HG03135 (cell line): Measurements from ENCODE around the gene ORAI3.

Experiments
- ATAC-seq: cut with Tn5 transposase; IDR thresholded peaks from one replicate; pipeline ENCODE4 v1.9.1; 2021; ENCODE audit warnings: mild to moderate bottlenecking, moderate library complexity; ENCODE audit not compliant: unreplicated experiment

ORAI3 gene

DNA sequence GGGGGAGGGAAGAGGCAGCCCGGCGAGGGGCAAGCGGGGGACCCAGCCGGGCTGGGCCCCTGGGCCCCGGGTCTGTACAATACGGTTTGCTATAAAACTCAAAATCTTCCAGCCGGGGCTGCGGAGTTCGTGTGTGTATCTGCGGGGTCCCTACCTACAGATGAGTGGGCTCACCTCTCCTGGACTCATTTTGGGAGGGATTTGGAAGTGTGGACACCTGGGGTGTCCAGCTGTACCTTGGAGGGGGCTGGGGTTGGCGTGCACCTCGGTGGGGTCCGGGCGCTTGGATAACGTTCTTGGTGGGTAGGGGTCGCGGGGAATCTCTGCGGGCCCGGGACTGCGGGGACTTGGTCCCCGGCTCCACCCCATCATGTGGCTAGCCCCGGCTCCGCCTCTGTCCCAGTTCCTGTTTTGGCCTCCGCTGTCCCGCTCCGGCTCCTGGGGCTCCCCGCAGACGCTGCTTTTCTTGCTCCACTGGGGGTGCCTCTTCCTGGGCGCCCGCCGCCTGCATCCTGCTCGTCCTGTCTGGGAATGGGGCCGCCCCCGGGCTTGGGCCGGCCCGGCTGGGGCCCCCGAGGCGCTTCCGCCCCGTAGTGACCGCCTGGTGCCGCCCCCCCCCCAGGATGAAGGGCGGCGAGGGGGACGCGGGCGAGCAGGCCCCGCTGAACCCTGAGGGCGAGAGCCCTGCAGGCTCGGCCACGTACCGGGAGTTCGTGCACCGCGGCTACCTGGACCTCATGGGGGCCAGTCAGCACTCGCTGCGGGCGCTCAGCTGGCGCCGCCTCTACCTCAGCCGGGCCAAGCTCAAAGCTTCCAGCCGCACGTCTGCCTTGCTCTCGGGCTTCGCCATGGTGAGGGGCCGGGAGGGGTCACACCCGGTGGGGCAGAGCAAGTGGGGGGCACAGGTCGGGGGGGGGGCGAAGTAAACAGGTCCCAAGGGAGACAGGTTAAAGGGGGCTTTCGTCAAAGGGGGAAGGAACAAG, at the start of gene ORAI3:
ORAI3 (plus strand) TSS at position 402 of the 983 bp plus-strand sequence; CDS start at position 624, 222 bp downstream.
- peak; percentile 51 for ATAC-seq

DNA sequence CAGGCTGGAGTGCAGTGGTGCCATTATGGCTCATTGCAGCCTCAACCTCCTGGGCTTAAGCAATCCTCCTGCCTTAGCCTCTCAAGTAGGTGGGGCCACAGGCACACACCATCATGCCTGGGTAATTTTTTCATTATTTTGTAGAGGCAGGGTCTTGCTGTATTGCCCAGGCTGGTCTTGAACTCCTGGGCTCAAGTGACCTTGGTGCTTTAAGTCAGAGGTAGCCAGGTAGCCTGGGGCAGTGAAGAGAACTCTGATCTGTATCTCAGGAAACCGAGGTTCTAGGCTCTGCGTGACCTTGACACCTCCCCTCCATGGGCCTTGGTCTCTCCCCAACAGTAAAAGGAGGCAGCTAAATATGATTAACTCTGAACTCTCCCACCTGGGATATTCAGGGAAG, 49.1 kb upstream of the ORAI3 start:
- no peak for ATAC-seq

DNA sequence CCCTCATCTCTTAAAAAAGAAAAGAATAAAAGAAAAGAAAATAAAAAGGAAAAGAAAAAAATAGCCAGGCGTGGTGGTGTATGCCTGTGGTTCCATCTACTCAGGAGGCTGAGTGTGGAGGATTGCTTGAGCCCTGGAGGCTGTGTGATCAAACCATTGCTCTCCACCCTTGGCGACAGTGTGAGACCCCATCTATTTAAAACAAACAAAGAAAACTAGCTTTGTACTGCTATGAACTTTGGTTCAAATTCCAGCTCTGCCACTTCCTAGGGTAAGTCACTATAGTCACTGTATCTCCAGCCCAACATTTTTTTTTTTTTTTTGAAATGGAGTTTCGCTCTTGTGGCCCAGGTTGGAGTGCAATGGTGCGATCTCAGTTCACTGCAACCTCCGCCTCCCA, 48.3 kb upstream of the ORAI3 start:
- ATAC-seq = no peak

DNA sequence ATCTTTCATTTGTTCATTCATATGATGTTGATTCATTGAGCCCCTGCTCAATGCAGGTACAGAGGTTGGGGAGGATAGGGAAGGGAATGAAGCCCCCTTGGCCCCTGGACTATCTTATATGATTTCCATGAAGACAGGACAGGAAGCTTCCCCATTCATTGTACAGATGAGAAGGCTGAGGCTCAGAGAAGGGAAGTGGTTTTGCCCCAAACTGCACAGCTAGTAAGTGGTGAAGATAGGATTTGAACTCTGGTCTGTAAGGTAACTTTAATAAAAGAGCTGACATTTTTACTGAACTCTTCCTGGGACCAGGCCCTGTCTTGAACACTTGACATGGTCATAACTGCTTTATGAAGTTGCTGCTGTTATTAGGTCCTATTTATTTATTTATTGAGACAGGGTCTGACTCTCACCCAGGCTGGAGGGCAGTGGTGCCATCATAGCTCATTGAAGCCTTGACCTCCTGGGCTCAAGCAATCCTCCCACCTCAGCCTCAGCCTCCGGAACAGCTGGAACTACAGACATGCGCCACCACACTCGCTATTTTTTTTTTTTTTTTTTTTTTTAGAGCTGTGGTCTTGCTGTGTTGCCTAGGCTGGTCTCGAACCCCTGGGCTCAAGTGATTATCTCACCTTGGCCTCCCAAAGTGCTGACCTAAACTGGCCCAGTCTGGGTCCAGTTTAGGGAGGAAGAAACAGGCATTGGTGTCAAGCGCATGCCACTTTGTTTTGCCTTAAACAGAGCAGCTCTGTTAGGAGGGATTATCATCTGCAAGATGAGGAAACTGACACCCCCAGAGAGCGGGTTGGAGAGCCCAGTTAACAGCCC, 47.5 kb upstream of the ORAI3 start:
- no peak for ATAC-seq

DNA sequence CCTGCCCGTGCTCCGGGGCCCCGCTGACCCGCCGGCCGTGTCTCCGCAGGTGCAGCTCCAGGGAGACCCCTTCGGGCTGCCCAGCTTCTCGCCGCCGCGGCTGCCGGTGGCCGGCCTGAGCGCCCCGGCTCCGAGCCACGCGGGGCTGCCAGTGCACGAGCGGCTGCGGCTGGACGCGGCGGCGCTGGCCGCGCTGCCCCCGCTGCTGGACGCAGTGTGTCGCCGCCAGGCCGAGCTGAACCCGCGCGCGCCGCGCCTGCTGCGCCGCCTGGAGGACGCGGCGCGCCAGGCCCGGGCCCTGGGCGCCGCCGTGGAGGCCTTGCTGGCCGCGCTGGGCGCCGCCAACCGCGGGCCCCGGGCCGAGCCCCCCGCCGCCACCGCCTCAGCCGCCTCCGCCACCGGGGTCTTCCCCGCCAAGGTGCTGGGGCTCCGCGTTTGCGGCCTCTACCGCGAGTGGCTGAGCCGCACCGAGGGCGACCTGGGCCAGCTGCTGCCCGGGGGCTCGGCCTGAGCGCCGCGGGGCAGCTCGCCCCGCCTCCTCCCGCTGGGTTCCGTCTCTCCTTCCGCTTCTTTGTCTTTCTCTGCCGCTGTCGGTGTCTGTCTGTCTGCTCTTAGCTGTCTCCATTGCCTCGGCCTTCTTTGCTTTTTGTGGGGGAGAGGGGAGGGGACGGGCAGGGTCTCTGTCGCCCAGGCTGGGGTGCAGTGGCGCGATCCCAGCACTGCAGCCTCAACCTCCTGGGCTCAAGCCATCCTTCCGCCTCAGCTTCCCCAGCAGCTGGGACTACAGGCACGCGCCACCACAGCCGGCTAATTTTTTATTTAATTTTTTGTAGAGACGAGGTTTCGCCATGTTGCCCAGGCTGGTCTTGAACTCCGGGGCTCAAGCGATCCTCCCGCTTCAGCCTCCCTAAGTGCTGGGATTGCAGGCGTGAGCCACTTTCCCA, 46.6 kb upstream of the ORAI3 start:
- no peak for ATAC-seq

DNA sequence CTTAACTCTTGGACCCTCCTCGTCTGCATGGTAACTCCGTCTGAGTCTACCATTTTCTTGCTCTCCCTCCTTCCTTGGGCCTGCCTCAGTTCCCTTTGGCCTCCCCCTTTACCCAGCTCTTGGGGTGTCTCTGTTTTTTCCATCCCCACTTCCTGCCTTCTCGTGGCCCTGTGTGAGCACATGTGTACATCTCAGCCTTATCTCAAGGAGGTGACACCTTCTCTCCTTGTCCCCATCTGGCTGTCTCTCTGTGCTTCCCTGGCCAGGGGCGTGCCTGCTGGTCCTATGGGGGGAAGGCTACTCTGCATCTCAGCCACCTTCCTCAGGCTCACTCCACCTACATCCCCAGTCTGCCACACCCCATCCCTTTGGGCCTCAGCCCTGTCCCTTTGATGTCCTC, 45.9 kb upstream of the ORAI3 start:
- no peak for ATAC-seq

DNA sequence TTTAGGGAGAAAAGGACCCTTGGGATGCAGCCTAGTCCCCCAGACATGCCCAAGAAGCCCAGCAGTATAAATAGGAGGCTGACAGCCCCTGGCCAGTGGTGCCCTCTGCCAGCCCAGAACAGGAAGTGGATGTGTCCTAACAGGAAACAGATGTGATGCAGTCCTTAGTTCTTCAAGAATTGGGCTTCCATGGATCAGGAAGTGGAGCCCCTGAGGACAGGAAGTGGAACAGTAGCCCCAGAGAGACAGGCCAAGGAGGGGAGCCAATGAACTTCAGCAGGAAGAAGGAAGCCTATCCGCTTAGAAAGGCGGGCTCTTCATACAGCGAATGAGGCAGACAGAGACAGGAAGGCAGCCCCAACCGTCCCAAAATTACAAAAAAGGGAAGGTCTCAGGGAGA, 45.3 kb upstream of the ORAI3 start:
- no peak for ATAC-seq

DNA sequence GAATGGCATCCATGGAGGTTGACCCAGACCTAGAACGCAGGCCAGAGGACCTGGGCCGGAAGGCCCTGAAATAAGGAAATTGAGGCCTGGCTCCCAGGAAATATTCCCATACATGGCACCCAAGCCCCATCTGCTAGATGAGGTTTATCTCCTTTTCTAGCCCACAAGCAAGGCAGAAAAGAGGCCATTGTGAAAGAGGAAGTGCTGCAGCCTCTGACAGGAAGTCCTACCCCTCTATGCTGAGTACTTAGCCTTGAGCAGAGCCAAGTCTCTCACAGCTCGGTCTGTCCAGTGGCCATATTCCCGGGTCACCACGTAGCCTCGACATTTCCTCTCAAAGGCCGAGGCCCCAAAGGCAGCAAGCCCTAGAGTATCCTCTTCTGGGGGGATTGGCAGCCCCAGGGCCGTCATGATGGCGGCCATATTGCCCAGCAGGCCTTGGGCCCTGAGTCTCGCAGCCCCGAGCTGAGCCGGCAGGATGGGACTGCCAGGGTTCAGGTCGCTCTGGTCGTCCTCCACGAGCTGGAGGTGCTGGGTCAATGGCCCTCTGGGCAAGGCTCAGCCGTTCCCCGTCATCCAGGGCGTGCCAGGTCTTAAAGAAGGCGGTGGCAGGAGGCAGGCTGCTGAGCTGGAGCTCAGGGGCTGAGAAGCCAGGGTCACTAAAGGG, 44.6 kb upstream of the ORAI3 start:
- ATAC-seq = no peak

DNA sequence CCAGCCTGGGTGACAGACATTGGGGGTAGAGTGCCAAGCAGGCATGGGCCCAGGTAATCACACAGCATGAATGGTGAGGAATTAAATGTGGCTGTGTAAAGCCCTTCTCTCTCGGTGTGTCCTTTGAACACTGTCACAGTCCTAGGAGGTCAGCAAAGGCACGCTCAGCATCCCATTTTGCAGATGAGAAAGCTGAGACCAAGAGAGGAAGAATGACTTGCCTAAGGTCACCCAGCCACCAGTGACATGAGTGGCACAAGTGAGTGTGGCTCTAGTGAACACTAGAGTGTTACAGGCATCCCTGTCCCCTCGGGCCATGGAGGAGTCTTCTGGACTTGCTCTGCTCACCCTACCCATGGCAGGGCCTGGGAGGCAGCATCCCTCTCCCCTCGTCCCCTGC, 41.8 kb upstream of the ORAI3 start:
- no peak for ATAC-seq

DNA sequence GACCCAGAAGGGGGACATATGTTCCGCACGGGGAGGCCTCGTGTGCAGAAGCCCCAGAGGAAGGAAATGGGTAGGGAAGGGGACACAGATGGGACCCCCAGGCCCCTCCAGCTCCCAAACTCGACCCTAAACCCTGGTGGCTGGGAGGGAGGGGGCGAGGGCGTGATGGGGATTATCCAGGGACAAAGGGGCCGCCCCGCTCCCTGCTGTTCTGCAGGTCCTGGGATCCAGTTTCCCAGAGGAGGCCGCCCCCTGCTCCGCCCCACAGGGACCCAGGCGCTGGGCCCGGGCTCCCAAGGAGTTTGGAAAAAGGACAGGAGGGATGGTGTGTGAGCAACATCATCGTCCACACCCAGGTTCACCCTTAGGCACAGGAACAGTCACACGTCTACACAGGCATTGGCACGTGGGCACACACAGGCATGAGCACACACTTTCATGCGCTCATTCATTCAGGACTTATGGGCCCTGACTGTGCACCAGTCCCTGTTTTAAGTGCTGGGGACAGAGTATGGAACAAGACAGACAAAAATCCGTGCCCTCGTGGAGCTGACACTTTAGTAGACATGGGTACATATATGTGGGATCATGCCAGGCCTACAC, 38.3 kb upstream of the ORAI3 start:
- ATAC-seq = no peak

DNA sequence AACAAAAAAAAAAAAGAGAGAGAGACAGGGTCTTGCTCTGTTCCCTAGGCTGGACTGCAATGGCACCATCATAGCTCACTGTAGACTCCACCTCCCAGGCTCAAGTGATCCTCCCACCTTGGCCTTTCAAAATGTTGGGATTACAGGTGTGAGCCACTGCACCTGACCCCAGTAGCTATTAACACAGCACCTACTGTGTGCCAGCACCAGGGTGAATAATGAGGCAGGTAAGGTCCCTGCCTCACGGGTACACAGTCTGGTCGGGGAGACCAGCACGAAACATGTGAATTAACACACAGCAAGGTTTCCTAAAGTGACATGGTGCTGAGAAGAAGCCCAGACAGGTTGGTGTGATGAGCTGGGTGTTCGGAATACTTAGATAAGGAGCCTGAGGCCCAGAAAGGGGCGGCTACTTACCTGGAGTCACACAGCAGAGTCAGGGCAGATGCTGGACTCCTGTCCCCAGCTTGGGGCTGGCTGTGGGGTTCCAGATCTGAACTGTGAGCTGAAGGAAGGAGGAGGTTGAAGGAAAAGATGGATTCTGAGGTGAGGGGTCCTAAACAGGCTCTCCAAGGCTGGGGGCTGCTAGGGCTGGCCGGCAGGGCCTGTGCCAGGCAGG, 36.0 kb upstream of the ORAI3 start:
- ATAC-seq = no peak

DNA sequence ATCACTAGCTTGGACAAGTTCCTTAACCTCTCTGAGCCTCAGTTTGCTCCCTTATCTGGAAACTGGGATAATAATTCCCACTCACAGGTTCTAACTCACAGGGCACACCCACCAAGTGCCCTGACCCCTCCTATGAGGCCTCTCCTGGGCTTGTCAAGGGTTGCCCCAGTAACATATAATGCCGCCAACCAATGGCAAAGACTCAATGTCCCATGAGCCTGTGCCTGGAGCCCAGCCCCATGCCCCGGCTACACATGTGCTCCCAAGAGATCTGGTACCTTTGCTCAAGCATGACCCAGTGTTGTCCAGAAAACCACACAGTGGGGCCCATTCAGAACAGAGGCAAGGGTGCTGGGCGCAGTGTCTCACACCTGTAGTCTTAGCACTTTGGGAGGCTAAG, 34.0 kb upstream of the ORAI3 start:
- ATAC-seq = no peak

DNA sequence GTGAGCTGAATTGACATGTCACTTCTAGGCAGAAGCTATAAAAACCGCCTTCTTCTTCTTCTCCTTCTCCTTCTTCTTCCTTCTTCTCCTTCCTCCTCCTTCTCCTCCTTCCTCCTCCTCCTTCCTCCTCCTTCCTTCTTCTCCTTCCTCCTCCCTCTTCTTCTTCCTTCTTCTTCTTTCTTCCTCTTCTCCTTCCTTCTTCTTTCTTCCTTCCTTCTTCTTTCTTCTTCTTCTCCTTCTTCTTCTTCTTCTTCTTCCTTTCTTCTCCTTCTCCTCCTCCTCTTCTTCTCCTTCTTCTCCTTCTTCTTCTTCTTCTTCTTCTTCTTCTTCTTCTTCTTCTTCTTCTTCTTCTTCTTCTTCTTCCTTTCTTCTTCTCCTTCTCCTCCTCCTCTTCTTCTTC, 30.3 kb upstream of the ORAI3 start:
- ATAC-seq = no peak

DNA sequence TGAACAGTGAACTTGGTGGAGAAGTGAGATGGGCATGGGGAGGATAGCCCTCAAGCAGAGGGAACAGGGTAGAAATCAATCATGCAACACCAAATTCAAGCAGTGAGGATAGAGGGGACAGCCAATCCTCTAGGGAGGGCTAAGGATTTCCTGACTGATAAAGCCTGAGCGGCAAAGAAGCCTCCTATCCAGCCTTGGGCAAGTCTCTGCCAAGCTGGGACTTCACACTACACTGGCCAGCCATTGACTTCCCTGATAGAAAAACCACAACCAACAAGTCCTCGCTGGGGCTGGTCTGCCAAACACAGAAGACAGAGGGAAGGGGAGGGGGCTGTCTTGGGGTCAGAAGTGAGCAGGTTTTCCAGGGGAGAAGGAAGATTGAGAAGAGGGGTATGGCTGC, 28.0 kb upstream of the ORAI3 start:
- no peak for ATAC-seq

DNA sequence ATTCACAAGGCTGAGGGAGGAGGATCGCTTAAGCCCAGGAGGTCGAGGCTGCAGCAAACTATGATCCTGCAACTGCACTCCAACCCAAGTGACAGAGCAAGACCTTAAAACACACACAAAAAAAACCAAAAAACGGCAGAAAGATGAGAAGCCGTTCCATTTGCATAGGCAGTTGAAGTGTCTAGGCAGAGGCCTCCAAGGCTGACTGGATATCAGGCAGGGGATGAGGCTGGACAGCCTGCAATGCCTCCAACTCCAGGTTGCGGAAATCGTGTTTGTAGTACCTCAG, 27.5 kb upstream of the ORAI3 start:
- ATAC-seq = no peak

DNA sequence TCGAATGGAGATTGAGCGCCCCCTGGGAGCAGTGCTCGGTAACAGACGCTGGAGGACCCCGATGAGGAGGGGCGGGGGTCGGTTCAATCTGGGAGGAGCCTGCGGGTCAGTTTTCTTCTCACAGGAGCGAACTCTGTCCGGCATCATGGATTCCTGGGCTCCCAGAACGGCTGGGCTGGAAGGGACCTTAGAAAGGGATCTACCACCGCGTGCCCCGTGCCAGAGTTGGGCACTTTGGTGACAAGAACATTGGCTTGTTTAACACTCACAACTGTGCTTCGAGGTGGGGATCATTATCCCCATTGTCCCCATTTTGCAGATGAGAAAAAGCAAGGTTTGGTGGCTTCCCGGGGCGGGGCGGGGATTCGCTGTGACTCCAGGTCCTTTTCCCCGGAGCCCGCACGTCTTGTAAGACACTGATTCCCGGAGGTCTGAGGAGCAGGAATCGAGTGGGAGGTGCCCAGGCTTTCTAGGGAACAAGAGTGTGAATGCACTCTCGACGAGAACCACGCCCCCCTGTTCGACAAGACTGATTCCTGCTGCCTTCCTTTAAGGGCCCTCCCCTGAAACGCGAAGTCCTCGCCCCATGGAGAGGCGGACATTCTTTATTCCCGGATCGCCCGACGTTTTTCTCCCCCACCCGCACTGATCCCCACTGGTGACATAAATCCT, 27.0 kb upstream of the ORAI3 start:
- ATAC-seq = no peak

DNA sequence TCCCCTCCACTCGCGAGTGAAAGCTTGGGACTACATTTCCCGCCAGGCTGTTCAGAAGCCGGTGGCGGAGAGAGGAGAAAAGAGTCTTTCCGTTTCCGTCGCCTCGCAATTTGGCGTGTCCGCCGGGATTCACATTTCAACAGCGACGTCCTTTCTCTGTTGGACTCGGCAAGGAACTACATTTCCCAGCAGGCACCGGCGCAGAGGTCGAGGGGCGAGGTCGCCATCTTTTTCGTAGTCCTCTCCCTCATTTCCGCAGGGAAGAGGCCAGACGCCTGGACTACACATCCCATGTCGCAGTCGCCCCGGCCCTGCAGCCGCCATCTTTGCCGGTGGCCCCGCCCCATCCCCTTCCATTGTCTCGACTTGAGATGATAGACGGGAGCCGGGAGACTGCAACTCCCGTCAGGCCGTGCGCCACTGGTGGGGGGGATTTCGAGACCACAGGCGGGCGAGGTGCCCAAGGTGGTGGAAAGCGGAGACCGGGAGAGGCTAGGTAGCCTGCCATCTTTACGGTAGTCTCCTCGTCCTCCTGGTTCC, 26.4 kb upstream of the ORAI3 start:
- peak; percentile 66 for ATAC-seq

DNA sequence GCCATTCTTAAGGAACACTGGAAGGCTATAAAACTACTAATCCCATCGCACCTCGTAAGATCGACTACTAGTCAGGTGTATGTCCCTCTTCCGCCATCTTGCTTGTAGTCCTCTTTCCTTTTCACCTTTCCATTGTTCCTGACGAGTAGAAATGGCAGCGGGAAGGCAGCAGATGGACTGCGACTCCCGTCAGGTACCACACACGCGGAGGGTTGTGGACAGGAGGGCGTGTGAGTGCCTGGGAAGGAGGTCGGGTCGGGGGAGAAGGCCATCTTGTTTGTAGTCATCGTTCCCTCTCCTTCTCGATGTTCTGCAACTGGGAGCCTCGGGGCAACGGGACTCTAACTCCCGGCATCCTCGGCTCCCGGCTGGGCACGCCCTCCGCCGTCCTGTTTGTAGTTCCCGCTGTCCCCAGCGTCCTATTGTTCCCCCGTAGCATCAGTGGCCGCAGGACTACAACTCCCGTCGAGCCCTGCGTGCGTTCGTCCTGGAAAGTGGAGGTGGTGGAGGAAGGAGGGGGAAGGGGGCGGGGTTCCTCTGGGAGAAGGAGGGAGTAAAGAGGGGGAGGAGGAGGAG, 25.8 kb upstream of the ORAI3 start:
- ATAC-seq = peak; percentile 68
